PFSK-1 (cell line): ENCODE measurements around the gene CDC42EP3.

Source experiments
- FOXP2 ChIP-seq: optimal IDR thresholded peaks from 2 replicates; pipeline ENCODE3; 2011; ENCODE audit warnings: borderline replicate concordance, control low read depth, inconsistent platforms; ENCODE audit not compliant: insufficient read depth; ENCODE audit errors: extremely low read length, extremely low read depth
- POLR2AphosphoS5 ChIP-seq: IDR thresholded peaks from 2 replicates; pipeline ENCODE4 v1.6.1; 2012; ENCODE audit warnings: low read depth, mild to moderate bottlenecking, control low read depth, low read length, moderate library complexity
- SIN3A ChIP-seq: IDR thresholded peaks from 2 replicates; pipeline ENCODE4 v1.6.1; 2012; ENCODE audit warnings: mild to moderate bottlenecking, low read length, moderate library complexity, borderline replicate concordance; ENCODE audit not compliant: insufficient read depth
- TAF1 ChIP-seq: IDR thresholded peaks from 2 replicates; pipeline ENCODE4 v1.6.1; 2012; ENCODE audit warnings: low read length, control low read depth, borderline replicate concordance; ENCODE audit not compliant: insufficient read depth
- TF ChIP-seq, protein P1 (sequence below), 2 experiments: IDR thresholded peaks; 2 replicates each; pipeline versions ENCODE4 v1.6.1 to v1.8.0; 2011 to 2012; ENCODE audit warnings: low read depth in 2 of 2, low read length in 2 of 2, control low read depth in 1 of 2, inconsistent platforms in 1 of 2, mild to moderate bottlenecking in 1 of 2, moderate library complexity in 1 of 2; ENCODE audit not compliant: insufficient read depth in 1 of 2

The CDC42EP3 gene

GRCh38 chr2:37683921-37684780 is 12.7 kb upstream of the CDC42EP3 start:
- no peak for TF ChIP-seq SIN3A
- TF ChIP-seq POLR2AphosphoS5: no peak
- no peak for TF ChIP-seq FOXP2
- TF ChIP-seq, protein P1, sequence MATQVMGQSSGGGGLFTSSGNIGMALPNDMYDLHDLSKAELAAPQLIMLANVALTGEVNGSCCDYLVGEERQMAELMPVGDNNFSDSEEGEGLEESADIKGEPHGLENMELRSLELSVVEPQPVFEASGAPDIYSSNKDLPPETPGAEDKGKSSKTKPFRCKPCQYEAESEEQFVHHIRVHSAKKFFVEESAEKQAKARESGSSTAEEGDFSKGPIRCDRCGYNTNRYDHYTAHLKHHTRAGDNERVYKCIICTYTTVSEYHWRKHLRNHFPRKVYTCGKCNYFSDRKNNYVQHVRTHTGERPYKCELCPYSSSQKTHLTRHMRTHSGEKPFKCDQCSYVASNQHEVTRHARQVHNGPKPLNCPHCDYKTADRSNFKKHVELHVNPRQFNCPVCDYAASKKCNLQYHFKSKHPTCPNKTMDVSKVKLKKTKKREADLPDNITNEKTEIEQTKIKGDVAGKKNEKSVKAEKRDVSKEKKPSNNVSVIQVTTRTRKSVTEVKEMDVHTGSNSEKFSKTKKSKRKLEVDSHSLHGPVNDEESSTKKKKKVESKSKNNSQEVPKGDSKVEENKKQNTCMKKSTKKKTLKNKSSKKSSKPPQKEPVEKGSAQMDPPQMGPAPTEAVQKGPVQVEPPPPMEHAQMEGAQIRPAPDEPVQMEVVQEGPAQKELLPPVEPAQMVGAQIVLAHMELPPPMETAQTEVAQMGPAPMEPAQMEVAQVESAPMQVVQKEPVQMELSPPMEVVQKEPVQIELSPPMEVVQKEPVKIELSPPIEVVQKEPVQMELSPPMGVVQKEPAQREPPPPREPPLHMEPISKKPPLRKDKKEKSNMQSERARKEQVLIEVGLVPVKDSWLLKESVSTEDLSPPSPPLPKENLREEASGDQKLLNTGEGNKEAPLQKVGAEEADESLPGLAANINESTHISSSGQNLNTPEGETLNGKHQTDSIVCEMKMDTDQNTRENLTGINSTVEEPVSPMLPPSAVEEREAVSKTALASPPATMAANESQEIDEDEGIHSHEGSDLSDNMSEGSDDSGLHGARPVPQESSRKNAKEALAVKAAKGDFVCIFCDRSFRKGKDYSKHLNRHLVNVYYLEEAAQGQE (IDR thresholded peaks at IDR 0.05; ENCODE audit: insufficient read depth in 1 of 2, low read depth in 2 of 2, low read length in 2 of 2): no peak
- no peak for TF ChIP-seq TAF1

- TF ChIP-seq TAF1 (no peak), FOXP2 (no peak), SIN3A (no peak), POLR2AphosphoS5 (no peak)
- TF ChIP-seq, protein P1 (IDR thresholded peaks at IDR 0.05; ENCODE audit: insufficient read depth in 1 of 2, low read depth in 2 of 2, low read length in 2 of 2): no peak
Measured at GRCh38 chr2:37683241-37683640, 11.8 kb upstream of the CDC42EP3 start.

DNA sequence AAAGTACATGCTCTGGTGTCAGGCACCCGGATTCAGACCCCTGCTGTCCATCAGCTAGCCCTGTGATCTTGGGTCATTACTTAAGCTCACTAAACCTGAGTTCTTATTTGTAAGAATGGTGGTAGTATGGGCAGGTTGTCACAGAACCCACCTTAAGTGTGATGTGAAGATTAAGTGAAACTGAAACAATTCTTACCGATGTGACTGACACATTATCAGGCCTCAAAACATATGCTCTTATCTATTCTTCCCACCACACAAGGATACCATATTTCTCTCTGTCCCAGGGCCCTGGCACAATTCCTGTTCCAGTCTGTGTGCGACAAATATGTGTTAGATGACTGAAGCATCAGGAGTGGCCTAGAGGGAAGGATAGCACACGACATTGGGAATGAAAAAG is 11.0 kb upstream of the CDC42EP3 start:
- TF ChIP-seq, protein P1 (IDR thresholded peaks at IDR 0.05; ENCODE audit: insufficient read depth in 1 of 2, low read depth in 2 of 2, low read length in 2 of 2): no peak
- no peak for TF ChIP-seq FOXP2
- no peak for TF ChIP-seq TAF1
- no peak for TF ChIP-seq SIN3A
- no peak for TF ChIP-seq POLR2AphosphoS5

DNA sequence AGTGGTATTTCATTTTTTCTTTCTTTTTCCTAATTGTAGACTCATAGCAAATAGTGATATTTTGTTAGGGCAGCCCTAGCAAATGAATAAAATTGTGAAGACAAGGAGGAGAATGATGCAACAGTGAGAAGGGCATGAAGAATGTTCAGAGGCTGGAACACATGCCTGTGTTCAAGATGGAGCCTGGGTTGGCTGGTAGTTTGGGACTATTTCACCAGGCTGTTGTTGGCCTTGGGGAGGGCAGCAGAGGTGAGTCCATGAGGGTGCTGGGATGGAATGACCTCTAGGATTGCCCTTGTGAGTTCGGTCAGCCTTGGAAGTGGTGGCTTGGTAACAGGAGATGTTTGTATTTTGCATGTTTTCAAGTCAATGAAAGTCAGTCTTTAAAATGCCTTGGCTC is 10.1 kb upstream of the CDC42EP3 start:
- no peak for TF ChIP-seq TAF1
- no peak for TF ChIP-seq FOXP2
- no peak for TF ChIP-seq SIN3A
- TF ChIP-seq POLR2AphosphoS5: no peak
- TF ChIP-seq, protein P1 (IDR thresholded peaks at IDR 0.05; ENCODE audit: insufficient read depth in 1 of 2, low read depth in 2 of 2, low read length in 2 of 2): no peak
